GM23338 (cell line): Measurements from ENCODE around the gene GRAMD2B. TPM values are rescaled to one million over a fixed set of nuclear protein-coding genes. Genes with fewer than 3 reads are reported as not detected.

Experiments
- ATAC-seq: fragments of 200-7000 bp; cut with Tn5 transposase; 3 replicates; pipeline ENCODE4 v1.9.1; 2020
- DNase-seq: peaks from one replicate; pipeline ENCODE4 v3.0.0-alpha.2; 2015; ENCODE audit warnings: low spot score
- H2AFZ ChIP-seq: fragments of 200-600 bp; sonication (generic); 2 replicates; pipeline ENCODE4 v1.8.0; 2016; ENCODE audit warnings: antibody characterized with exemption, mild to moderate bottlenecking, moderate library complexity
- H3F3A ChIP-seq: fragments of 200-600 bp; sonication (generic); replicated peaks from 2 replicates; pipeline ENCODE4 v1.8.0; 2017; ENCODE audit warnings: antibody characterized with exemption, mixed run types, low read depth
- H3K27ac ChIP-seq: fragments of 200-600 bp; sonication (generic); 2 replicates; pipeline ENCODE4 v1.6.1; 2016; ENCODE audit warnings: low read depth
- H3K27me3 ChIP-seq: fragments of 200-600 bp; sonication (generic); 2 replicates; pipeline ENCODE4 v1.8.0; 2016; ENCODE audit warnings: mild to moderate bottlenecking, mixed run types, moderate library complexity; ENCODE audit not compliant: insufficient read depth
- H3K36me3 ChIP-seq: fragments of 200-600 bp; sonication (generic); 2 replicates; pipeline ENCODE4 v1.8.0; 2016; ENCODE audit warnings: mild to moderate bottlenecking; ENCODE audit not compliant: insufficient read depth
- H3K4me1 ChIP-seq: fragments of 200-600 bp; sonication (generic); 2 replicates; pipeline ENCODE4 v1.8.0; 2016; ENCODE audit warnings: mild to moderate bottlenecking, moderate library complexity; ENCODE audit not compliant: insufficient read depth
- H3K4me2 ChIP-seq: fragments of 200-600 bp; sonication (generic); 2 replicates; pipeline ENCODE4 v1.7.1; 2017; ENCODE audit warnings: mixed run types
- H3K4me3 ChIP-seq: fragments of 200-600 bp; sonication (generic); 2 replicates; pipeline ENCODE4 v1.6.1; 2016; ENCODE audit warnings: mixed run types
- H3K79me2 ChIP-seq: fragments of 200-600 bp; sonication (generic); replicated peaks from 2 replicates; pipeline ENCODE4 v1.8.0; 2017; ENCODE audit warnings: mild to moderate bottlenecking; ENCODE audit not compliant: insufficient read depth
- H3K9me2 ChIP-seq: fragments of 200-600 bp; sonication (generic); 2 replicates; pipeline ENCODE4 v1.8.0; 2017; ENCODE audit not compliant: insufficient read depth
- H4K20me1 ChIP-seq: fragments of 200-600 bp; sonication (generic); replicated peaks from 2 replicates; pipeline ENCODE4 v1.8.0; 2017; ENCODE audit warnings: mild to moderate bottlenecking; ENCODE audit not compliant: insufficient read depth
- H3K27ac Mint-ChIP-seq: 2 replicates; pipeline ENCODE4 v1.8.0; 2020; ENCODE audit warnings: inconsistent platforms, mild to moderate bottlenecking, moderate library complexity, mixed read lengths
- H3K27me3 Mint-ChIP-seq: 3 replicates; pipeline ENCODE4 v1.8.0; 2022; ENCODE audit warnings: low read depth, mild to moderate bottlenecking, moderate library complexity, mixed read lengths, inconsistent platforms; ENCODE audit not compliant: insufficient read depth, poor library complexity
- H3K36me3 Mint-ChIP-seq: 3 replicates; pipeline ENCODE4 v1.8.0; 2021; ENCODE audit warnings: low read depth, mild to moderate bottlenecking, inconsistent platforms, moderate library complexity, mixed read lengths
- H3K4me1 Mint-ChIP-seq: 3 replicates; pipeline ENCODE4 v1.8.0; 2020; ENCODE audit warnings: mild to moderate bottlenecking, inconsistent platforms, mixed read lengths
- H3K4me3 Mint-ChIP-seq: 3 replicates; pipeline ENCODE4 v1.8.0; 2021; ENCODE audit warnings: moderate library complexity, mild to moderate bottlenecking, inconsistent platforms, mixed read lengths
- H3K9me3 Mint-ChIP-seq: 3 replicates; pipeline ENCODE4 v1.8.0; 2020; ENCODE audit warnings: moderate library complexity, mild to moderate bottlenecking, inconsistent platforms, mixed read lengths
- CREB1 ChIP-seq: fragments of 250-450 bp; sonication (Bioruptor Pico); IDR thresholded peaks from 2 replicates; pipeline ENCODE4 v1.5.0; 2020; ENCODE audit warnings: low read depth, mild to moderate bottlenecking, moderate library complexity
- CTCF ChIP-seq, 2 experiments: fragments of 200-600 bp in 1 of 2; sonication (generic) in 1 of 2; conservative IDR thresholded peaks; 2 replicates each; pipeline versions ENCODE4 v1.5.1 to v1.6.1; 2016 to 2017; ENCODE audit warnings: antibody characterized with exemption in 2 of 2, low read depth in 2 of 2, mild to moderate bottlenecking in 2 of 2, moderate library complexity in 1 of 2
- ETS1 ChIP-seq: IDR thresholded peaks from 2 replicates; pipeline ENCODE4 v1.6.1; 2016; ENCODE audit warnings: antibody characterized with exemption
- POLR2AphosphoS5 ChIP-seq: IDR thresholded peaks from 2 replicates; pipeline ENCODE4 v1.6.1; 2016; ENCODE audit warnings: antibody characterized with exemption, low read depth
- REST ChIP-seq: IDR thresholded peaks from one replicate; pipeline ENCODE4 v1.6.1; 2018; ENCODE audit warnings: antibody characterized with exemption; ENCODE audit not compliant: unreplicated experiment
- STAT1 ChIP-seq: IDR thresholded peaks from one replicate; pipeline ENCODE4 v1.6.1; 2016; ENCODE audit warnings: antibody characterized with exemption; ENCODE audit not compliant: unreplicated experiment
- ZNF462 ChIP-seq: fragments of 250-450 bp; sonication (Bioruptor Pico); IDR thresholded peaks from 2 replicates; pipeline ENCODE4 v1.5.0; 2020; ENCODE audit warnings: mild to moderate bottlenecking, moderate library complexity
- polyA plus RNA-seq: library from polyadenylated mRNA; unstranded; fragments of >200 nt; fragmentation: Nextera tagmentation; extraction: Ambion mirVana; gene quantifications from 2 replicates; pipeline ENCODE4 v1.2.1, GENCODE V29; 2016
- total RNA-seq: library from RNA; depleted of rRNA; stranded (reverse); fragments of >200 nt; shearing (Covaris generic); gene quantifications from 2 replicates; pipeline ENCODE4 v1.2.3, GENCODE V29; 2014

The GRAMD2B gene
- total and polyA plus RNA-seq, 2 experiments from 2014 or later, result 9.7 to 16.9 TPM

- no peaks in the 10 kb centered on the region for H3K79me2 ChIP-seq
- TF ChIP-seq REST (no peak), ETS1 (no peak), CREB1 (CRISPR knock-in tag) (no peak), STAT1 (no peak), ZNF462 (CRISPR knock-in tag) (no peak), CTCF (conservative IDR thresholded peaks at IDR 0.05; ENCODE audit: low read depth in 2 of 2) (no peak), POLR2AphosphoS5 (no peak)
- no peaks in the 10 kb centered on the region for H4K20me1 ChIP-seq
- Mint-ChIP-seq H3K4me1 (no peaks in the 10 kb centered on the region), H3K36me3 (peaks cover 37% of the 10 kb centered on the region), H3K27me3 (no peaks in the 10 kb centered on the region), H3K27ac (no peak overlapping the region), H3K4me3 (no peak overlapping the region), H3K9me3 (no peaks in the 10 kb centered on the region)
- H3K27me3 ChIP-seq, result no peaks in the 10 kb centered on the region
- no peaks in the 10 kb centered on the region for H3F3A ChIP-seq
- no peak overlapping the region for H2AFZ ChIP-seq
- no peak overlapping the region for H3K4me3 ChIP-seq
- no peak overlapping the region for H3K27ac ChIP-seq
- ATAC-seq, result no peak
- no peaks in the 10 kb centered on the region for H3K9me2 ChIP-seq
- no peak for DNase-seq
- peaks cover 32% of the 10 kb centered on the region for H3K36me3 ChIP-seq
- no peak overlapping the region for H3K4me2 ChIP-seq
- no peaks in the 10 kb centered on the region for H3K4me1 ChIP-seq
Observed at GRCh38 chr5:126483156-126483555, 59.9 kb downstream of the GRAMD2B start.
